Brain pericyte (primary cell): ENCODE results near the gene CERS1.

Source experiments
- DNase-seq: peaks from one replicate; pipeline ENCODE4 v3.0.0-alpha.2; 2012; ENCODE audit warnings: low read depth, low spot score

The CERS1 gene

GRCh38 chr19:18871543-18871942, 24.4 kb downstream of the CERS1 start:
- no peak for DNase-seq

GRCh38 chr19:18870531-18871172, 25.3 kb downstream of the CERS1 start:
- no peak for DNase-seq

- DNase-seq = no peak
Observed at GRCh38 chr19:18869781-18870530, 26.0 kb downstream of the CERS1 start.

- no peak for DNase-seq
Observed at GRCh38 chr19:18869023-18869618, 26.8 kb downstream of the CERS1 start.

- DNase-seq = no peak
Observed at GRCh38 chr19:18868380-18869022, 27.5 kb downstream of the CERS1 start.

GRCh38 chr19:18867751-18868150, 28.2 kb downstream of the CERS1 start:
- no peak for DNase-seq

- DNase-seq = no peak
Observed at GRCh38 chr19:18867199-18867598, 28.8 kb downstream of the CERS1 start.

- DNase-seq = no peak
Observed at GRCh38 chr19:18866800-18867123, 29.2 kb downstream of the CERS1 start.

- no peak for DNase-seq
Observed at GRCh38 chr19:18865973-18866799, 29.8 kb downstream of the CERS1 start.

- no peak for DNase-seq
Observed at GRCh38 chr19:18865106-18865972, 30.6 kb downstream of the CERS1 start.

GRCh38 chr19:18863843-18864362, 32.1 kb downstream of the CERS1 start:
- no peak for DNase-seq

- no peak for DNase-seq
Observed at GRCh38 chr19:18862976-18863842, 32.7 kb downstream of the CERS1 start.

- no peak for DNase-seq
Observed at GRCh38 chr19:18861917-18862316, 34.0 kb downstream of the CERS1 start.

- no peak for DNase-seq
Observed at GRCh38 chr19:18861235-18861634, 34.7 kb downstream of the CERS1 start.

GRCh38 chr19:18860725-18861124, 35.2 kb downstream of the CERS1 start:
- no peak for DNase-seq

- DNase-seq = no peak
Observed at GRCh38 chr19:18860302-18860700, 35.7 kb downstream of the CERS1 start.

- DNase-seq = no peak
Observed at GRCh38 chr19:18859676-18860301, 36.2 kb downstream of the CERS1 start.

GRCh38 chr19:18858906-18859646, 36.9 kb downstream of the CERS1 start:
- no peak for DNase-seq
